Measurements from ENCODE around the gene ZBTB39.

DNA sequence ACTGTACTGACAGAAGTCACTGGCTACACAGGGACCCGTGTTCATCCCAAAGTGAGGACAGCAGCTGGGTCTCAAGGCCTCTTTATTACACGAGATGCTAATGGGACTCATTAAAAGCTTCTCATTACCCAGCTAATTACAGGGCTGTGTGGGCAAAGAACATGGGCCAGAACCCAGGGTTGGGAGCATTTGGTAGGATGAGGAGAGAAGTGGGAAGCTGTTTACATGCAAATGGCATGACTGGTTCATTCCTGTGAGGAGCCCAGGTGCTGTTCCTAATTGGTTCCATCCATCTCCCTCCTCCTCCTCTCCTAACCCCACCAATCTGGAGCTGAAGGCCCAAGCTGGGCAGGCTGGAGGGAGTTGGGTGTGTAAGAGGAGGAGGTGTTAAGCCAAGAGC lies 18.9 kb upstream of the ZBTB39 start:
- TF ChIP-seq GATA2 (IDR thresholded peaks at IDR 0.05; ENCODE audit: low read depth, low read length), result no peak
- no peak for TF ChIP-seq GATA3 (IDR thresholded peaks at IDR 0.05; ENCODE audit: low read depth, low read length)

Measured in SH-SY5Y (cell line).